Endothelial cell (in vitro differentiated cells): ENCODE measurements around the gene SPEM3. TPM values are rescaled to one million over a fixed set of nuclear protein-coding genes. Genes with fewer than 3 reads are reported as not detected.

Source experiments
- DNase-seq: peaks from one replicate; pipeline ENCODE4 v3.0.0; 2021; ENCODE audit warnings: low spot score
- H3K27ac Mint-ChIP-seq: one replicate; pipeline ENCODE4 v1.8.0; 2021; ENCODE audit warnings: mixed read lengths, inconsistent platforms; ENCODE audit not compliant: unreplicated experiment
- H3K27me3 Mint-ChIP-seq: one replicate; pipeline ENCODE4 v1.8.0; 2021; ENCODE audit warnings: mild to moderate bottlenecking, moderate library complexity, mixed read lengths, inconsistent platforms; ENCODE audit not compliant: unreplicated experiment
- H3K36me3 Mint-ChIP-seq: one replicate; pipeline ENCODE4 v1.8.0; 2021; ENCODE audit warnings: mild to moderate bottlenecking, low read depth, mixed read lengths, inconsistent platforms; ENCODE audit not compliant: unreplicated experiment
- H3K4me1 Mint-ChIP-seq: one replicate; pipeline ENCODE4 v1.8.0; 2021; ENCODE audit warnings: mild to moderate bottlenecking, mixed read lengths, inconsistent platforms; ENCODE audit not compliant: unreplicated experiment
- H3K4me3 Mint-ChIP-seq: one replicate; pipeline ENCODE4 v1.8.0; 2021; ENCODE audit warnings: mild to moderate bottlenecking, mixed read lengths, inconsistent platforms; ENCODE audit not compliant: unreplicated experiment
- H3K9me3 Mint-ChIP-seq: one replicate; pipeline ENCODE4 v1.8.0; 2021; ENCODE audit warnings: mixed read lengths, inconsistent platforms; ENCODE audit not compliant: unreplicated experiment
- CTCF ChIP-seq: fragments of 200-600 bp; sonication (generic); IDR thresholded peaks from one replicate; pipeline ENCODE4 v1.5.0; 2021; ENCODE audit warnings: antibody characterized with exemption; ENCODE audit not compliant: unreplicated experiment
- total RNA-seq: library from RNA; stranded (reverse); fragmentation: NEBNext Ultra II Directional; extraction: Animal tissue kit (Norgen Biotek cat#: 25700); gene quantifications from one replicate; pipeline ENCODE4 v1.2.1, GENCODE V29; 2021; ENCODE audit not compliant: unreplicated experiment

The SPEM3 gene
- total RNA-seq, 1 donor from 2014 or later = not detected

- Mint-ChIP-seq H3K4me3 (peak overlapping the region; percentile 90), H3K9me3 (no peaks in the 10 kb centered on the region), H3K27me3 (peaks cover 20% of the 10 kb centered on the region), H3K27ac (peak overlapping the region; percentile 31), H3K4me1 (peaks cover 23% of the 10 kb centered on the region), H3K36me3 (no peaks in the 10 kb centered on the region)
- peak; percentile 60 for DNase-seq
- peak; percentile 28 for TF ChIP-seq CTCF
Measured at GRCh38 chr17:7435676-7436555, 7.3 kb downstream of the SPEM3 start.

- Mint-ChIP-seq H3K36me3 (no peaks in the 10 kb centered on the region), H3K9me3 (no peaks in the 10 kb centered on the region), H3K4me1 (peaks cover 30% of the 10 kb centered on the region), H3K27ac (peak overlapping the region; percentile 30), H3K4me3 (peak overlapping the region; percentile 90), H3K27me3 (peaks cover 21% of the 10 kb centered on the region)
- peak; percentile 87 for DNase-seq
- TF ChIP-seq CTCF = peak; percentile 37
Measured at GRCh38 chr17:7436556-7437368, 8.1 kb downstream of the SPEM3 start.

- Mint-ChIP-seq H3K27ac (peak overlapping the region; percentile 26), H3K4me3 (peak overlapping the region; percentile 89), H3K4me1 (peaks cover 35% of the 10 kb centered on the region), H3K27me3 (peaks cover 24% of the 10 kb centered on the region), H3K36me3 (no peaks in the 10 kb centered on the region), H3K9me3 (no peaks in the 10 kb centered on the region)
- TF ChIP-seq CTCF = no peak
- DNase-seq = no peak
Measured at GRCh38 chr17:7437369-7437863, 8.8 kb downstream of the SPEM3 start.

- Mint-ChIP-seq H3K9me3 (no peaks in the 10 kb centered on the region), H3K4me3 (peak overlapping the region; percentile 89), H3K27ac (peak overlapping the region; percentile 55), H3K4me1 (peaks cover 36% of the 10 kb centered on the region), H3K27me3 (peaks cover 26% of the 10 kb centered on the region), H3K36me3 (no peaks in the 10 kb centered on the region)
- DNase-seq = peak; percentile 68
- no peak for TF ChIP-seq CTCF
Measured at GRCh38 chr17:7437950-7438614, 9.4 kb downstream of the SPEM3 start.
